Ishikawa (cell line): ENCODE measurements around the gene BCL2L13.

Experiments
- CEBPB ChIP-seq: IDR thresholded peaks from 2 replicates; pipeline ENCODE4 v1.6.1; 2012
- CREB1 ChIP-seq: IDR thresholded peaks from 2 replicates; pipeline ENCODE4 v1.6.1; 2012; ENCODE audit warnings: low read depth
- EGR1 ChIP-seq: IDR thresholded peaks from 2 replicates; pipeline ENCODE4 v1.6.1; 2012
- EP300 ChIP-seq: IDR thresholded peaks from 2 replicates; pipeline ENCODE4 v1.6.1; 2012; ENCODE audit warnings: borderline replicate concordance
- FOXM1 ChIP-seq: IDR thresholded peaks from 2 replicates; pipeline ENCODE4 v1.6.1; 2012; ENCODE audit warnings: low read depth, borderline replicate concordance
- MAX ChIP-seq: IDR thresholded peaks from 2 replicates; pipeline ENCODE4 v1.6.1; 2012
- NFIC ChIP-seq: IDR thresholded peaks from 2 replicates; pipeline ENCODE4 v1.6.1; 2012
- RAD21 ChIP-seq: IDR thresholded peaks from 2 replicates; pipeline ENCODE4 v1.6.1; 2012; ENCODE audit warnings: low read depth
- REST ChIP-seq: IDR thresholded peaks from 2 replicates; pipeline ENCODE4 v1.6.1; 2012; ENCODE audit warnings: low read depth, mild to moderate bottlenecking
- TAF1 ChIP-seq: IDR thresholded peaks from 2 replicates; pipeline ENCODE4 v1.6.1; 2012; ENCODE audit warnings: low read depth, mild to moderate bottlenecking
- TCF12 ChIP-seq: IDR thresholded peaks from 2 replicates; pipeline ENCODE4 v1.6.1; 2012; ENCODE audit warnings: low read depth
- TEAD4 ChIP-seq: IDR thresholded peaks from 2 replicates; pipeline ENCODE4 v1.6.1; 2012
- YY1 ChIP-seq: IDR thresholded peaks from 2 replicates; pipeline ENCODE4 v1.6.1; 2012; ENCODE audit warnings: low read depth
- ZBTB7A ChIP-seq: IDR thresholded peaks from 2 replicates; pipeline ENCODE4 v1.6.1; 2012; ENCODE audit warnings: low read depth
- TF ChIP-seq, protein P1 (sequence below): IDR thresholded peaks from 2 replicates; pipeline ENCODE4 v1.6.1; 2012

BCL2L13 gene

GRCh38 chr22:17769716-17770082, 131.1 kb downstream of the BCL2L13 start:
- TF ChIP-seq TEAD4: no peak
- TF ChIP-seq, protein P1, sequence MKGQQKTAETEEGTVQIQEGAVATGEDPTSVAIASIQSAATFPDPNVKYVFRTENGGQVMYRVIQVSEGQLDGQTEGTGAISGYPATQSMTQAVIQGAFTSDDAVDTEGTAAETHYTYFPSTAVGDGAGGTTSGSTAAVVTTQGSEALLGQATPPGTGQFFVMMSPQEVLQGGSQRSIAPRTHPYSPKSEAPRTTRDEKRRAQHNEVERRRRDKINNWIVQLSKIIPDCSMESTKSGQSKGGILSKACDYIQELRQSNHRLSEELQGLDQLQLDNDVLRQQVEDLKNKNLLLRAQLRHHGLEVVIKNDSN: peak; percentile 36; the same call in 1 of the 2 replicates

- TF ChIP-seq, protein P1: no peak
- TF ChIP-seq TCF12 (no peak), NFIC (no peak), TAF1 (no peak), REST (no peak), ZBTB7A (no peak), MAX (no peak), RAD21 (no peak), EGR1 (no peak), YY1 (no peak), FOXM1 (no peak), TEAD4 (no peak), EP300 (no peak), CEBPB (no peak), CREB1 (no peak)
Observed at GRCh38 chr22:17770180-17771077, 131.9 kb downstream of the BCL2L13 start.

GRCh38 chr22:17772249-17772957, 133.8 kb downstream of the BCL2L13 start:
- TF ChIP-seq ZBTB7A: no peak
- TF ChIP-seq NFIC: peak; percentile 49

- peak; percentile 38; the same call in 1 of the 2 replicates for TF ChIP-seq MAX
- TF ChIP-seq EGR1: peak; percentile 76
- no peak for TF ChIP-seq FOXM1
- peak; percentile 87 for TF ChIP-seq TEAD4
- TF ChIP-seq RAD21: no peak
- no peak for TF ChIP-seq NFIC
- no peak for TF ChIP-seq CREB1
- TF ChIP-seq, protein P1: no peak
- no peak for TF ChIP-seq CEBPB
- TF ChIP-seq YY1: no peak
- TF ChIP-seq ZBTB7A: no peak
- TF ChIP-seq TAF1: no peak
- TF ChIP-seq TCF12: no peak
- TF ChIP-seq REST: no peak
- no peak for TF ChIP-seq EP300
Observed at GRCh38 chr22:17772958-17773605, 134.5 kb downstream of the BCL2L13 start.

DNA sequence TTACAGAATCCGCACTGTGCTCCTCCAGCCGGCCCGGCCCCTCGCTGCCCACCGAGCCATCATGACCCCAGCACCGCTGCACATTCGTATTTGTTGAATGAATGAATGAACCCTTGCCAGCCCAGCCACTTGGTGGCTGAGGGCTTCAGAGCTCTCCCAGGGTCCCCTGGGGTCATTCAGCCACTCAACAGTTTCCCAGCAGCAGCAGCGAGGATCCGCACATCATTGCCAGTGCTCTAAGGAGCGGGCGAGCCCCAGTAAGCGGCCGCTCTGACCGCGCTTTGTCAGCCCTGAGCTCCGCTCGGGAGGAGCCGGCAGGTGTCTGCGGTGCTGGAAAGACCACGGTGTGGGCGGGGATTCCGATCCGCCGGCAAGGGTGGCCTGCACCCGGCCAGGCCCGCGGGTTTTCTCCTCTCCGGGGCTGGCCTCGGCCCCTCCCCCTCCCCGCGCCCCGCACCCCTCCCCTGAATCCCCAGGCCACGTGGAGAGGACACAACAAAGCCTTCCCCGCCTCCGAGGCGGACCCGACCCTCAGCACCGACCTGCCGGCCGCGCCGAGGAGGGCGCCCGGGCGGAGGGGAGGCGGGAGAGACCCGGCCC, 135.1 kb downstream of the BCL2L13 start:
- TF ChIP-seq MAX: peak; percentile 60
- TF ChIP-seq FOXM1: no peak
- TF ChIP-seq, protein P1: peak; percentile 56; the same call in 1 of the 2 replicates
